VCaP (cell line): ENCODE measurements around the gene EFHD1.
"Not testable (repeated sequence)": the region's sequence is repeated elsewhere in the genome, so short reads cannot be mapped to it uniquely, and the experiment has no call there.

ENCODE experiments used
- H3K27ac ChIP-seq: fragments of 450-650 bp; 2 replicates; pipeline ENCODE4 v1.5.1; 2017
- CTCF ChIP-seq: fragments of 450-650 bp; conservative IDR thresholded peaks from 2 replicates; pipeline ENCODE4 v1.5.1; 2017; ENCODE audit warnings: mild to moderate bottlenecking, moderate library complexity

The EFHD1 gene

GRCh38 chr2:232698556-232699091 is 65.2 kb downstream of the EFHD1 start:
- peak overlapping the region; percentile 95 for H3K27ac ChIP-seq
- no peak for TF ChIP-seq CTCF

DNA sequence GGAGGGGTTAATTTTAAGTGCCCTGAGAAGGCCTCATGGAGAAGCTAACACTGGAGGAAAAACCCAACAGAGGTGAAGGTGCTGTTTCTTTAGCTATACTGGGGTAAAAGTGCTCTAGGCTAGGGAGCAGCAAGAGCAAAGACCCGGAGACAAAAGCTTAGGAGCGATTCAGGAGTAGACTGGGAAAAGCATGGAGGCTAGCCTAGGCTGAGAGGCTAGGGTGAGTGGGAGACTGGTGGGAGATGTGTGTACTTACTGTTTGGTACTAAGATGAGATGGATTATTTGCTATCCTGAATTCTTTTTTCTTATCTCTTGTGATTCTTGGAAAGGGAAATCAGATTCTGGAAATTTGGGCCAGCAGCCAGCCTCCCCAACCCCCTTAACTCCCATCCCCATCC is 65.7 kb downstream of the EFHD1 start:
- H3K27ac ChIP-seq = peak overlapping the region; percentile 95
- no peak for TF ChIP-seq CTCF

DNA sequence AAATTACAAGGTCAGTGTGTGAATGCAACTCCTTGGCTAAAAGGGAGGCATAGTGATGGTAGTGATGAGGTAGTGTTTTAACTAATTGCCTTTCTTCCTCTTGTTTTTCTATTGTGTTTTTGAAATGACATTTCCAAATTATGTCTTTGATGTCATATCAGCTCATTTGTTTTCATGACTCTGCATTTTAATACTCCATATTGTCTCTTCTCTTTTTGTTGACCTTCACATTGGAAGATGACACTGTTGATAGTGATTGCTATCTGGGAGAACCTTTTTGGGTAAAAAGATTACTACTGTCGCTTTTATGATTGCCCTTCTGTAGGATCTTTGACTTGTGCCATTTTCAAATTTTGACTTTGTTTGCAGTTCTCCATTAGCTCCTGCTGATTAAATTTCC is 66.8 kb downstream of the EFHD1 start:
- H3K27ac ChIP-seq = no peak overlapping the region
- no peak for TF ChIP-seq CTCF

- no peak overlapping the region for H3K27ac ChIP-seq
- TF ChIP-seq CTCF = no peak
Observed at GRCh38 chr2:232707076-232707475, 73.7 kb downstream of the EFHD1 start.

DNA sequence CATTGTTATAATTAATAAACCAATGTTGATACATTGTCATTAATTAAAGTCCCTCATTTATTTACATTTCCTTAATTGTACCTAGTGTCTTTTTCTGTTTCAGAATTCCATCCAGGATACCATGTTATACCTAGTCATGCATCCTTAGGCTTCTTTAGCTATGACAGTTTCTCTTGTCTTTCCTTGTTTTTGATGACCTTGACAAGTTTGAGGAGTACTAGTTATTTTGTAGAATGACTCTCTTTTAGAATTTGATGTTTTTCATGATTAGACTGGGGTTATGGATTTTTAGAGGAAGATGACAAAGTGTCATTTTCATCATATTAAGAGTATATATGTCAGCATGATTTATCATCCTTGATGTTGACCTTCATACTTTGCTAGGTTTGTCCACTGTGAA is 80.1 kb downstream of the EFHD1 start:
- no peak for TF ChIP-seq CTCF
- H3K27ac ChIP-seq = no peak overlapping the region

DNA sequence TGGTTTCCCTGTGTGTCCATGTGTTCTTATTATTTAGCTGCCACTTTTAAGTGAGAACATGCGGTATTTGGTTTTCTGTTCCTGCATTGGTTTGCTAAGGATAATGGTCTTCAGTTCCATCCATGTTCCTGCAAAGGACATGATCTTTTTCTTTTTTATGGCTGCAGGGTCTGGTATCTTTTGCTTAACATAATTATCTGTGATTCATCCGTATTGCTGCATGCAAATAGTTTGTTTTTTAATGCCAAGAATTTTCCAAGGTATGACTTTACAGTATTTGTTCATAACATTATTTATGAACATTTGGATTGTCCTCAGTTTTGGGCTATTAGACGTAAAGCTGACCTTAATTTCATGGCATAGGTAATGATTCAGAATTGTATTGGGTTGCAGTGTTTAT is 81.6 kb downstream of the EFHD1 start:
- no peak for TF ChIP-seq CTCF
- no peak overlapping the region for H3K27ac ChIP-seq

DNA sequence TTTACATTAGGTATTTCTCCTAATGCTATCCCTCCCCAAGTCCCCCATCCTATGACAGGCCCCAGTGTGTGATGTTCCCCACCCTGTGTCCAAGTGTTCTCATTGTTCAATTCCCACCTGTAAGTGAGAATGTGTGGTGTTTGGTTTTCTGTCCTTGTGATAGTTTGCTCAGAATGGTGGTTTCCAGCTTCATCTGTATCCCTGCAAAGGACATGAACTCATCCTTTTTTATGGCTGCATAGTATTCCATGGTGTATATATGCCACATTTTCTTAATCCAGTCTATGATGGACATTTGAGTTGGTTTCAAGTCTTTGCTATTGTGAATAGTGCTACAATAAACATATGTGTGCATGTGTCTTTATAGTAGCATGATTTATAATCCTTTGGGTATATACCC is 86.7 kb downstream of the EFHD1 start:
- H3K27ac ChIP-seq = not testable (repeated sequence)

- no peak overlapping the region; the same call in 1 of the 2 replicates for H3K27ac ChIP-seq
- no peak for TF ChIP-seq CTCF
Observed at GRCh38 chr2:232721261-232721660, 87.9 kb downstream of the EFHD1 start.
